K562 (cell line): Measurements from ENCODE around the gene VWA7.

ENCODE experiments used
- CEBPB ChIP-seq: fragments of 450-650 bp; IDR thresholded peaks from 2 replicates; pipeline ENCODE4 v1.6.1; 2016; ENCODE audit warnings: missing genetic modification characterization, missing compliant biosample characterization
- ETS1 ChIP-seq: conservative IDR thresholded peaks from 2 replicates; pipeline ENCODE4 v1.6.1; 2011; ENCODE audit warnings: low read depth, mild to moderate bottlenecking, low read length; ENCODE audit not compliant: control insufficient read depth
- POLR2A ChIP-seq: fragments of 450-650 bp; conservative IDR thresholded peaks from 2 replicates; pipeline ENCODE4 v1.6.1; 2016

DNA sequence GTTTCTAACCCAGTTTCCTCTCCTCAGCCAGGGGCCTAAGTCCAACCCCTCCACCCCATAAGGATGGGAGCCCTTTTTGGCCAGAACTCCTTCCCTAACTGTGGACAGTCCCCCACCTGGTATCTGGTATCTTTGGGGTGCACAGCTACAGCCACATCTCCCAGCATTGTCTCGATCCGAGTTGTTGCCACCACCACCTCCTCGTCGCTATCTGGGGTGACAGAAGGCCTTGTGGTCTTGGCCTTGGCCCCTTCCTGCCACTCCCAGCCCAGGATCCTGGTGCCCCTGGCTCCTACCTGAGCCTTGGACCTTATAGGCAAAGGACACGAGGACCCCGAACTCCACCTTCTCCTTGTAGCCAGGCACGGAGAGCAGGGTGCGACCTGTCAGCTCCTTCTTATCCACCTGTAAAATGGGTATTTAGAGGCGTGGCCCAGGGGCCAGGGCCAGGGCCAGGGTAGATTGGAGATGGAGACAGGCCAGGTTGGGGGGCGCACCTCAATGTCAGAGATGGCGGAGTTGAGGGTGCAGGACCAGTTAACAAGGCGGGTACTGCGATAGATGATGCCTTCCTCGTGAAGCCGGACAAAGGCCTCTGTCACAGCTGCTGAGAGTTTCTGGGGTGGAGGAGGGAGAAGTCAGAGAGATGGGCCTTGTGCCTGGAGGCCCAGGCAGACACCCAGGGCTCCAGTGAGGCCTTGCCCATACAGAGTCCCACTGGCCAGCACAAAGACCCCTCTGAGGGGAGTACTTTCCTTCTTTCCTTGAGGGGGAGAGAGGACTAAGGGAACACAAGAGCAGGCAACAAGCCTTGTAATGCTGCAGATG is 7.2 kb upstream of the VWA7 start:
- TF ChIP-seq ETS1 (no peak), CEBPB (tag) (no peak), POLR2A (no peak; the same call in 1 of the 2 replicates)
